ENCODE results near the gene BORCS8. TPM values are rescaled to one million over a fixed set of nuclear protein-coding genes. Genes with fewer than 3 reads are reported as not detected.

Gene BORCS8
- total RNA-seq, 4 donors from 2014 or later: 11.8 to 29.1 (median 18.8) TPM

- 94 to 95% methylated on average over 7 of the region's 7 CpGs for WGBS, 2 donors
- H3K27me3 ChIP-seq: no peaks in the 10 kb centered on the region
Observed at GRCh38 chr19:19146865-19147264, 45.1 kb downstream of the BORCS8 start.

GRCh38 chr19:19145684-19146608, 46.0 kb downstream of the BORCS8 start:
- TF ChIP-seq EP300 (IDR thresholded peaks at IDR 0.05) (no peak), CTCF (IDR thresholded peaks at IDR 0.05) (peak; percentile 94 to 100 (median 97))
- Histone ChIP-seq H3K9me3 (no peaks in the 10 kb centered on the region), H3K36me3 (peaks cover 0 to 40% (median 12%) of the 10 kb centered on the region in 3 donors), H3K27ac (peak overlapping the region in 1 of 4 donors; percentile 26), H3K4me3 (peak overlapping the region in 2 of 4 donors; percentile 4 to 28), H3K27me3 (no peaks in the 10 kb centered on the region), H3K4me1 (peaks cover 0 to 10% (median 6%) of the 10 kb centered on the region in 4 donors)
- DNase-seq (ENCODE audit: low spot score in 2 of 2): peak; percentile 60 to 85
- WGBS, 2 donors: 25 to 27% methylated on average over 39 to 47 of the region's 47 CpGs

More at GRCh38 chr19:19146865-19147264, 45.1 kb downstream of the BORCS8 start:
- TF ChIP-seq POLR2A (IDR thresholded peaks at IDR 0.05) (no peak), CTCF (IDR thresholded peaks at IDR 0.05) (no peak), EP300 (IDR thresholded peaks at IDR 0.05) (no peak)
- Histone ChIP-seq H3K4me3 (no peak overlapping the region), H3K4me1 (peaks cover 0 to 10% (median 6%) of the 10 kb centered on the region in 4 donors), H3K36me3 (peaks cover 0 to 42% (median 12%) of the 10 kb centered on the region in 3 donors), H3K9me3 (no peaks in the 10 kb centered on the region), H3K27ac (no peak overlapping the region)
- no peak for DNase-seq (ENCODE audit: low spot score in 2 of 2)

- WGBS, 2 donors: 80 to 84% methylated on average over 13 of the region's 17 CpGs
- no peak overlapping the region for H3K4me3 ChIP-seq
Observed at GRCh38 chr19:19145281-19145680, 46.7 kb downstream of the BORCS8 start.

GRCh38 chr19:19142347-19142746, 49.6 kb downstream of the BORCS8 start:
- WGBS, 2 donors: 90 to 93% methylated on average over 12 of the region's 12 CpGs
- no peak for TF ChIP-seq POLR2A (IDR thresholded peaks at IDR 0.05)
- TF ChIP-seq EP300 (IDR thresholded peaks at IDR 0.05): no peak
- TF ChIP-seq CTCF (IDR thresholded peaks at IDR 0.05): no peak
- H3K9me3 ChIP-seq: no peaks in the 10 kb centered on the region
- H3K4me3 ChIP-seq: no peak overlapping the region
- H3K27me3 ChIP-seq: no peaks in the 10 kb centered on the region
- no peak for DNase-seq (ENCODE audit: low spot score in 2 of 2)
- H3K4me1 ChIP-seq: peaks cover 0 to 16% (median 11%) of the 10 kb centered on the region in 4 donors
- peaks cover 0 to 11% (median 8%) of the 10 kb centered on the region in 3 donors for H3K36me3 ChIP-seq
- no peak overlapping the region for H3K27ac ChIP-seq

More at GRCh38 chr19:19145281-19145680, 46.7 kb downstream of the BORCS8 start:
- no peak for TF ChIP-seq EP300 (IDR thresholded peaks at IDR 0.05)
- Histone ChIP-seq H3K9me3 (no peaks in the 10 kb centered on the region), H3K27ac (no peak overlapping the region), H3K4me1 (peaks cover 0 to 10% (median 6%) of the 10 kb centered on the region in 4 donors), H3K27me3 (no peaks in the 10 kb centered on the region), H3K36me3 (peaks cover 0 to 35% (median 12%) of the 10 kb centered on the region in 3 donors)
- DNase-seq (ENCODE audit: low spot score in 2 of 2): no peak

- Histone ChIP-seq H3K36me3 (no peaks in the 10 kb centered on the region), H3K4me1 (peaks cover 0 to 13% (median 8%) of the 10 kb centered on the region in 4 donors), H3K27me3 (no peaks in the 10 kb centered on the region), H3K4me3 (no peak overlapping the region), H3K27ac (no peak overlapping the region), H3K9me3 (no peaks in the 10 kb centered on the region)
- WGBS, 2 donors: 61 to 77% methylated on average over 5 of the region's 5 CpGs
- TF ChIP-seq POLR2A (IDR thresholded peaks at IDR 0.05): no peak
- no peak for TF ChIP-seq EP300 (IDR thresholded peaks at IDR 0.05)
- no peak for TF ChIP-seq CTCF (IDR thresholded peaks at IDR 0.05)
- no peak for DNase-seq (ENCODE audit: low spot score in 2 of 2)
Observed at GRCh38 chr19:19140476-19140875, 51.5 kb downstream of the BORCS8 start.

All from tibial nerve (tissue), 4 donors.